Vagina (tissue), 2 donors: Measurements from ENCODE around the gene DDHD1.

ENCODE experiments used
- POLR2A ChIP-seq, 2 donors: fragments of 450-650 bp; IDR thresholded peaks; one replicate each; pipeline ENCODE4 v1.6.1; 2017; ENCODE audit warnings: antibody characterized with exemption in 2 of 2, mild to moderate bottlenecking in 2 of 2, moderate library complexity in 2 of 2
- TF ChIP-seq, protein P1 (sequence below), 3 experiments: fragments of 450-650 bp in 2 of 3; fragments of 200-600 bp in 1 of 3; sonication (generic) in 1 of 3; IDR thresholded peaks; one replicate each; pipeline ENCODE4 v1.5.1; 2017 to 2019; ENCODE audit warnings: antibody characterized with exemption in 3 of 3, mild to moderate bottlenecking in 2 of 3, moderate library complexity in 2 of 3

DNA sequence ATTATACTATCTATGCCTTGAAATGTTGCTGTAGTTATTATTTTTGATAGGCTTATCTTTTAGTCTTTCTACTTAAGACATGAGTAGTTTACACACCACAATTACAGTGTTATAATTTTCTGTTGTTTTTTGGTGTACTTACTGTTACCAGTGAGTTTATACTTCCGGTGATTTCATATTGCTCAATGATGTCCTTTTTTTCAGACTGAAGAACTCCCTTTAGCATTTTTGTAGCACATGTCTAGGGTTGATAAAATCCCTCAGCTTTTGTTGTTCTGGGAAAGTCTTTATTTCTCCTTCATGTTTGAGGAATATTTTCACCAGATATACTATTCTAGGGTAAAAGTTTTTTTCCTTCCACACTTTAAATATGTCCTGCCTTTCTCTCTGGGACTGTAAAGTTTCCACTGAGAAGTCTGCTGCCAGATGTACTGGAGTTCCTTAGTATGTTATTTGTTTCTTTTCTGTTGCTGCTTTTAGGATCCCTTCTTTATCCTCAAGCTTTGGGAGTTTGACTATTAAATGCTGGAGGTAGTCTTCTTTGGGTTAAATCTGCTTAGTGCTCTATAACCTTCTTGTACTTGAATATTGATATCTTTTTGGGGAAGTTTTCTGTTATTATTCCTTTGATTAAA is 160.8 kb downstream of the DDHD1 start:
- TF ChIP-seq, protein P1, sequence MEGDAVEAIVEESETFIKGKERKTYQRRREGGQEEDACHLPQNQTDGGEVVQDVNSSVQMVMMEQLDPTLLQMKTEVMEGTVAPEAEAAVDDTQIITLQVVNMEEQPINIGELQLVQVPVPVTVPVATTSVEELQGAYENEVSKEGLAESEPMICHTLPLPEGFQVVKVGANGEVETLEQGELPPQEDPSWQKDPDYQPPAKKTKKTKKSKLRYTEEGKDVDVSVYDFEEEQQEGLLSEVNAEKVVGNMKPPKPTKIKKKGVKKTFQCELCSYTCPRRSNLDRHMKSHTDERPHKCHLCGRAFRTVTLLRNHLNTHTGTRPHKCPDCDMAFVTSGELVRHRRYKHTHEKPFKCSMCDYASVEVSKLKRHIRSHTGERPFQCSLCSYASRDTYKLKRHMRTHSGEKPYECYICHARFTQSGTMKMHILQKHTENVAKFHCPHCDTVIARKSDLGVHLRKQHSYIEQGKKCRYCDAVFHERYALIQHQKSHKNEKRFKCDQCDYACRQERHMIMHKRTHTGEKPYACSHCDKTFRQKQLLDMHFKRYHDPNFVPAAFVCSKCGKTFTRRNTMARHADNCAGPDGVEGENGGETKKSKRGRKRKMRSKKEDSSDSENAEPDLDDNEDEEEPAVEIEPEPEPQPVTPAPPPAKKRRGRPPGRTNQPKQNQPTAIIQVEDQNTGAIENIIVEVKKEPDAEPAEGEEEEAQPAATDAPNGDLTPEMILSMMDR (IDR thresholded peaks at IDR 0.05), result no peak
- no peak for TF ChIP-seq POLR2A (IDR thresholded peaks at IDR 0.05)
